ENCODE data around the gene GABRA4.
A peak's percentile ranks its signal among the peaks of the same experiment; 100 is the strongest.

GABRA4 gene

GRCh38 chr4:46993075-46994006 lies at the start of gene GABRA4:
TSS of gene GABRA4 (minus strand) at chr4:46993581. CDS start at chr4:46993424, 157 bp downstream.
- no peak within 1 kb of the TSS for H3K4me3 ChIP-seq (ENCODE audit: low read length)
- DNase-seq (ENCODE audit: low read depth) = no peak
- no peak for TF ChIP-seq CTCF (conservative IDR thresholded peaks at IDR 0.05; ENCODE audit: low read length)

GRCh38 chr4:47040828-47041227 lies 47.4 kb upstream of the GABRA4 start:
- no peak for DNase-seq (ENCODE audit: low read depth)
- H3K4me3 ChIP-seq (ENCODE audit: low read length) = no peak overlapping the region
- no peak for TF ChIP-seq CTCF (conservative IDR thresholded peaks at IDR 0.05; ENCODE audit: low read length)

GRCh38 chr4:47038263-47038662 lies 44.9 kb upstream of the GABRA4 start:
- no peak for DNase-seq (ENCODE audit: low read depth)
- no peak overlapping the region for H3K4me3 ChIP-seq (ENCODE audit: low read length)
- no peak for TF ChIP-seq CTCF (conservative IDR thresholded peaks at IDR 0.05; ENCODE audit: low read length)

GRCh38 chr4:47032405-47033106 lies 39.2 kb upstream of the GABRA4 start:
- peak; percentile 33 for TF ChIP-seq CTCF (conservative IDR thresholded peaks at IDR 0.05; ENCODE audit: low read length)
- peak; percentile 4 for DNase-seq (ENCODE audit: low read depth)
- peak overlapping the region; percentile 15; the same call in 1 of the 2 replicates for H3K4me3 ChIP-seq (ENCODE audit: low read length)

GRCh38 chr4:47031751-47032404 lies 38.5 kb upstream of the GABRA4 start:
- DNase-seq (ENCODE audit: low read depth) = no peak
- H3K4me3 ChIP-seq (ENCODE audit: low read length) = peak overlapping the region; percentile 11; the same call in 1 of the 2 replicates
- TF ChIP-seq CTCF (conservative IDR thresholded peaks at IDR 0.05; ENCODE audit: low read length) = no peak

GRCh38 chr4:47031011-47031678 lies 37.8 kb upstream of the GABRA4 start, which contains the start of gene GABRB1:
TSS of gene GABRB1 (plus strand) at chr4:47031567.
- peak within 1 kb of the TSS; percentile 15 for H3K4me3 ChIP-seq (ENCODE audit: low read length)
- no peak for TF ChIP-seq CTCF (conservative IDR thresholded peaks at IDR 0.05; ENCODE audit: low read length)

More at GRCh38 chr4:47031011-47031678, 37.8 kb upstream of the GABRA4 start, which contains the start of gene GABRB1:
- DNase-seq (ENCODE audit: low read depth) = peak; percentile 11
